Measurements from ENCODE around the gene WNK2. TPM values are rescaled to one million over a fixed set of nuclear protein-coding genes. Genes with fewer than 3 reads are reported as not detected.

WNK2 gene
- polyA plus RNA-seq, 1 donor from 2014 or later: 0.18 TPM

Other genes starting within 250 kb of the WNK2 start
- 86.1 TPM for gene FGD3, start 236.6 kb upstream of the WNK2 start, polyA plus RNA-seq
- 96.3 TPM for gene SUSD3, start 125.4 kb upstream of the WNK2 start, polyA plus RNA-seq
- gene CARD19, start 87.9 kb upstream of the WNK2 start, polyA plus RNA-seq: 36.2 TPM
- gene NINJ1, start 49.9 kb upstream of the WNK2 start, polyA plus RNA-seq: 8.3 TPM